BE2C (cell line): Measurements from ENCODE around the gene RAB1A.

ENCODE experiments used
- DNase-seq: peaks from one replicate; pipeline ENCODE4 v3.0.0-alpha.2; 2020
- H3K27me3 ChIP-seq: fragments of 250-450 bp; sonication (Bioruptor Pico); 2 replicates; pipeline ENCODE4 v1.5.1; 2020; ENCODE audit warnings: mild to moderate bottlenecking
- H3K36me3 ChIP-seq: fragments of 250-450 bp; sonication (Bioruptor Pico); 2 replicates; pipeline ENCODE4 v1.5.1; 2020; ENCODE audit warnings: mild to moderate bottlenecking
- H3K4me1 ChIP-seq: fragments of 250-450 bp; sonication (Bioruptor Pico); 2 replicates; pipeline ENCODE4 v1.5.1; 2020
- H3K4me3 ChIP-seq: 2 replicates; pipeline ENCODE4 v1.5.1; 2011; ENCODE audit warnings: low read depth, low read length
- H3K9me3 ChIP-seq: fragments of 250-450 bp; sonication (Bioruptor Pico); 2 replicates; pipeline ENCODE4 v1.5.1; 2020
- TF ChIP-seq, protein P1 (sequence below): IDR thresholded peaks from 2 replicates; pipeline ENCODE4 v1.5.1; 2012; ENCODE audit warnings: mild to moderate bottlenecking, low read depth, low read length

RAB1A gene

DNA sequence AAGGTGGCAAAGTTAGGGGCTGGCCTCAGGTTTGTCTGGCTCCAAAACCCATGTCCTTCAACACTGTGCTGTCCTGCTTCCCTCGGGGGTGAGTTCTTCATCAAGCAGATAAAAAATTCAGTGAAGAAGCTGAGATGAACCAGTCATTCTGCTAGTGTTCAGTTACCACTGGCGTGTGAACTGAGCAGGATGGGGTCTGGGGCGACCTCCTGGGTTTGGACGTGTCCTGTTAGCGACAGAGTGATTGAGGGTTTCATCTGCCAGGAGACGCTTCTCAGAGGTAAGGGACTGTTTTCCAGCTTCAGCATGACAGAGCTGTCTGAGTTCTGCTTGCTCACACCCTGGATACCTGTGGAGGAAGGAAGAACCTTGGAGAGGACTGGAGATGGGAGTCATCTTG is 59.0 kb downstream of the RAB1A start:
- H3K9me3 ChIP-seq = no peaks in the 10 kb centered on the region
- H3K36me3 ChIP-seq = peaks cover 15% of the 10 kb centered on the region
- H3K27me3 ChIP-seq = no peaks in the 10 kb centered on the region
- H3K4me1 ChIP-seq = no peaks in the 10 kb centered on the region; the same call in 1 of the 2 replicates
- TF ChIP-seq, protein P1, sequence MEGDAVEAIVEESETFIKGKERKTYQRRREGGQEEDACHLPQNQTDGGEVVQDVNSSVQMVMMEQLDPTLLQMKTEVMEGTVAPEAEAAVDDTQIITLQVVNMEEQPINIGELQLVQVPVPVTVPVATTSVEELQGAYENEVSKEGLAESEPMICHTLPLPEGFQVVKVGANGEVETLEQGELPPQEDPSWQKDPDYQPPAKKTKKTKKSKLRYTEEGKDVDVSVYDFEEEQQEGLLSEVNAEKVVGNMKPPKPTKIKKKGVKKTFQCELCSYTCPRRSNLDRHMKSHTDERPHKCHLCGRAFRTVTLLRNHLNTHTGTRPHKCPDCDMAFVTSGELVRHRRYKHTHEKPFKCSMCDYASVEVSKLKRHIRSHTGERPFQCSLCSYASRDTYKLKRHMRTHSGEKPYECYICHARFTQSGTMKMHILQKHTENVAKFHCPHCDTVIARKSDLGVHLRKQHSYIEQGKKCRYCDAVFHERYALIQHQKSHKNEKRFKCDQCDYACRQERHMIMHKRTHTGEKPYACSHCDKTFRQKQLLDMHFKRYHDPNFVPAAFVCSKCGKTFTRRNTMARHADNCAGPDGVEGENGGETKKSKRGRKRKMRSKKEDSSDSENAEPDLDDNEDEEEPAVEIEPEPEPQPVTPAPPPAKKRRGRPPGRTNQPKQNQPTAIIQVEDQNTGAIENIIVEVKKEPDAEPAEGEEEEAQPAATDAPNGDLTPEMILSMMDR = no peak
- H3K4me3 ChIP-seq = no peak overlapping the region
- no peak for DNase-seq

- Histone ChIP-seq H3K27me3 (no peaks in the 10 kb centered on the region), H3K4me3 (no peak overlapping the region), H3K9me3 (no peaks in the 10 kb centered on the region), H3K4me1 (no peaks in the 10 kb centered on the region; the same call in 1 of the 2 replicates), H3K36me3 (peaks cover 15% of the 10 kb centered on the region)
- DNase-seq = no peak
- TF ChIP-seq, protein P1 = no peak
Measured at GRCh38 chr2:65070172-65070830, 59.6 kb downstream of the RAB1A start.

- Histone ChIP-seq H3K36me3 (peaks cover 15% of the 10 kb centered on the region), H3K4me3 (no peak overlapping the region), H3K9me3 (no peaks in the 10 kb centered on the region), H3K27me3 (no peaks in the 10 kb centered on the region), H3K4me1 (no peaks in the 10 kb centered on the region; the same call in 1 of the 2 replicates)
- DNase-seq = no peak
- TF ChIP-seq, protein P1 = no peak
Measured at GRCh38 chr2:65069439-65069824, 60.5 kb downstream of the RAB1A start.

DNA sequence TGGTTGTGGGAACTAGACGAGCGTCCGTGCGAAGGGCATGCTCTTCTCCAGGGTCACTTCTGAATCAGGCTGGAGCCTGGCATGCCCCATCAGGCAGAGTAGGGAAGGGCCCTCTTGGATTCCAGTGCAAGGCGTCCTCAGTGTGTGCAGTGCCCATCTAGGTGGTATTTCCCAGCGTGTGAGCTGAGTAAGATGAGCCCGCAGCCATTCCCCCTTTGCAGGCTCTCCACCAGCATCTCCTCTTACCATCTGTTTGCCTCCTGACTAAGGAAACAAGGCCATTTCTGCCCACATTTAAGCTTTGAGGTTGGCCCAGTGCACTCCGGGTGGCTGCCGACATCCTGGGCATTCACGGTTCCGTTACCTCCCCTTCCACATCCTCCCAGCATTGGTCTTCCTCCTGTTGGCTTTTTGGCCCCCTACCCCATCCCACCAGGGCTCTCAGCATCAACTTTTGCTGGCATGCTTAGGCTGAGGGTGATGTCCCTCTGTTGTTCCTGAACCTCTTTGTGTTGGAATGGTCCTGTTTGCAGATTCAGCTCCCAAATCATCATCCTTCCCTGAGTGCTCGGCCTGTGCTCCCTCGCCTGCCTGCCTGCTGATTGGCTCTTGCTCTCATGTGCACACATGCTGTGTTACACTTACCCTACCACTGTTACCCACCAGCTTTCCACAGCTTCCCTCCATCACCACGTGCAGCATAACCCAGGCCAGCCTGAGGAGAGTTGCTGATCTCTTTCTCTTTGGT is 61.9 kb downstream of the RAB1A start:
- no peaks in the 10 kb centered on the region; the same call in 1 of the 2 replicates for H3K4me1 ChIP-seq

DNA sequence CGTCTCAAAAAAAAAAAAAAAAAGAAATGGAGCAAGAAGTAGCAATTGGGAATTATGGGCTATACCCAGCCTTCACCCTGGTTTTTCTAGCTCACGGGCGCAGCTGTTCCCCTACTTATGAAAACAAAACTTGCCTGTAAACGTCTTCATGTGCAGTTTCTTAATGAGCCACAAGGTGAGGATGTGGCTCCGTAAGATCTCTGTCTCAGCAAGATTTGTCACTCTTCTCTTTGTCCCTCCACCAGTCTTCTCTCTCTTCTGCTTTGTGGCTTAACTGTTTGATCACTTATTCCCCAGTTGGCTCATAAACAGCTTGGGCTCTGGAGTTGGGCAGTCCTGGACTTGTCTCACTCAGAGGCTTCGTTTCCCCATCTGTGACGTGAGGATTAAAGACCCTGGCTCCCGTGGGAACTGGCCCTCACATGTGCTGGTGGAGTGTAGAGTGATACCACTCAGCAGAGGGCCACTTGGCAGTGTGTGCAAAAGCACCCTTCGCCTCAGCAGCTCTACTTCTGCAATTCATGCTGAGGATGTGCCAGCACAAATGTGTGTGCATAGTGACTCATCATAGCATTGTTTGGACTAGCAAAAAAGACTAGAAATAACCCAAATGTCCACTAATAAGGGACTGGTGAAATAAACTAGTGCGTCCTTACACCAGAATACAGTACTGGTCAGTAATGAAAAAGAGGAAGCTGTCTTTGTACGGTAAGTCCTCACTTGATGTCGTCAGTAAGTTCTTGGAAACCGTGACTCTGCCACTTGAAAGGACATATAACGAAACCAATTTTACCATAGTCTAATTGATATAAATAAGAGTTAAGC is 65.0 kb downstream of the RAB1A start:
- H3K27me3 ChIP-seq = no peaks in the 10 kb centered on the region
- TF ChIP-seq, protein P1 = peak; percentile 43
- H3K4me3 ChIP-seq = no peak overlapping the region
- H3K4me1 ChIP-seq = no peaks in the 10 kb centered on the region
- H3K36me3 ChIP-seq = no peaks in the 10 kb centered on the region; the same call in 1 of the 2 replicates
- no peaks in the 10 kb centered on the region for H3K9me3 ChIP-seq
- peak; percentile 30 for DNase-seq

More for the DNA sequence above, 61.9 kb downstream of the RAB1A start:
- H3K27me3 ChIP-seq = no peaks in the 10 kb centered on the region
- DNase-seq = no peak
- peaks cover 15% of the 10 kb centered on the region for H3K36me3 ChIP-seq
- no peaks in the 10 kb centered on the region for H3K9me3 ChIP-seq
- TF ChIP-seq, protein P1 = no peak
- no peak overlapping the region for H3K4me3 ChIP-seq
